K562 (cell line): ENCODE data around the gene DHRS3. TPM values are rescaled to one million over a fixed set of nuclear protein-coding genes. Genes with fewer than 3 reads are reported as not detected.

Source experiments
- HNRNPK ChIP-seq: fragments of 200-400 bp; formaldehyde crosslinking; IDR thresholded peaks from one replicate; pipeline ENCODE4 v1.6.1; 2018; ENCODE audit warnings: mild to moderate bottlenecking, low read depth, low read length; ENCODE audit not compliant: poor library complexity, severe bottlenecking
- MED1 ChIP-seq: sonication (generic); formaldehyde crosslinking; IDR thresholded peaks from 2 replicates; pipeline ENCODE4 v1.8.1; 2023; ENCODE audit warnings: missing genetic modification reagents, borderline replicate concordance
- NR2F6 ChIP-seq: fragments of 450-650 bp; formaldehyde crosslinking; IDR thresholded peaks from 2 replicates; pipeline ENCODE4 v1.4.0; 2020; ENCODE audit warnings: mild to moderate bottlenecking
- PCBP2 ChIP-seq: fragments of 200-400 bp; formaldehyde crosslinking; IDR thresholded peaks from 2 replicates; pipeline ENCODE4 v1.6.1; 2018; ENCODE audit warnings: low read length, low read depth, mild to moderate bottlenecking, moderate library complexity; ENCODE audit not compliant: poor library complexity, severe bottlenecking
- polyA plus RNA-seq, 8 experiments: library from polyadenylated mRNA; depleted of rRNA in 4 of 8; stranded (reverse) in 5 of 8; unstranded in 3 of 8; fragments of >200 nt; fragmentation: Nextera tagmentation in 2 of 8; fragmentation: Illumina TruSeq in 1 of 8; extraction: Ambion mirVana in 2 of 8; extraction: Trizol in 1 of 8; gene quantifications; 2 replicates each; pipeline versions ENCODE4 v1.2.1 to v1.2.3, GENCODE V29; 2011 to 2014; ENCODE audit warnings: inconsistent platforms in 1 of 8, missing spikeins in 1 of 8
- total RNA-seq, 7 experiments: library from RNA; depleted of rRNA in 6 of 7; stranded (reverse); fragments of >200 nt in 6 of 7; fragmentation: Illumina TruSeq in 2 of 7; extraction: Trizol in 2 of 7; gene quantifications; 2 replicates each; pipeline versions ENCODE4 v1.2.1 to v1.2.3, GENCODE V29; 2011 to 2021; ENCODE audit warnings: low replicate concordance in 1 of 7
- TF ChIP-seq, protein P1 (sequence below), 2 experiments: fragments of 450-650 bp in 1 of 2; sonication (generic) in 1 of 2; formaldehyde crosslinking; conservative IDR thresholded peaks; 2 replicates each; pipeline versions ENCODE4 v1.4.0 to v1.8.1; 2020 to 2022; ENCODE audit warnings: mild to moderate bottlenecking in 1 of 2, missing genetic modification reagents in 1 of 2
- TF ChIP-seq, protein P2 (sequence below): IDR thresholded peaks from 3 replicates; pipeline ENCODE4 v1.6.1; 2011; ENCODE audit warnings: borderline replicate concordance, mild to moderate bottlenecking, moderate library complexity; ENCODE audit not compliant: insufficient read length; ENCODE audit errors: extremely low read depth
- TF ChIP-seq, protein P3 (sequence below), 2 experiments: fragments of 450-650 bp; IDR thresholded peaks; 2 replicates each; pipeline ENCODE4 v1.6.1; 2018; ENCODE audit warnings: mild to moderate bottlenecking in 2 of 2, low read depth in 1 of 2; ENCODE audit not compliant: partially characterized antibody in 2 of 2
- TF ChIP-seq, protein P4 (sequence below): fragments of 250-450 bp; sonication (Bioruptor Pico); IDR thresholded peaks from 2 replicates; pipeline ENCODE4 v1.9.0; 2021; ENCODE audit warnings: mild to moderate bottlenecking

DHRS3 gene
- total and polyA plus RNA-seq, 9 of the 15 experiments (the other 6 are each of a cell fraction or from before 2014, with no cell fraction given), result 21.0 to 116 (median 58.7) TPM

DNA sequence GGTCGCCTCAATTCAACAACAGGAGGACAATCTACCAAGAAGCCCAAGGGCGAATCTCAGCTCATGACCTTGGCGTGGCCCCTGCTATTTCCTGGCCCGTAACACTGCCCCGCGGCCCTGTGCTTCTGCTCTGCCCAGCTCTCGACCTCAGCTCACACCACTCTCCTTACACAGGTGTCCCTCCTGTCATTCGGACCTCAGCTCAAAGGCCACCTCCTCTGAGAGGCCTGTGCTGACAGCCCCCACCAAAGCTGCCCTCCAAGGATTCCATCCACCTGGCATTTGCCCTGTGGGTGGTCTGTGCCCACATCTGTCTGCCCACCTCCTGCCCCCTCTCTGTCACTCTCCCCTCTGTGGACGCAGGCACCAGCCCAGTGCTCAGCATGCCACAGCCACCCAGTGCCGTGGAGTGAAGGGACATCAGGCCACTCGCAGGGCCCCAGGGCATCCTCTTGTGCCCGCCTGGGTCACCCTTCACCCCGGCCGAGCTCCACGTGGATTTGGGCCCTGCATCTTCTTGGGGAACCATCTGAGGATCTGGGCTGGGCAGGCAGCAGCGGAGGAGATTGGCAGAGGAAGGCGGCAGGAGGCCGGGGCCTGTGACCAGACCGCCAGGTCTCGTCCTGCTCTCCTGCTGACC, 70.3 kb downstream of the DHRS3 start (continued):
- TF ChIP-seq, protein P1, sequence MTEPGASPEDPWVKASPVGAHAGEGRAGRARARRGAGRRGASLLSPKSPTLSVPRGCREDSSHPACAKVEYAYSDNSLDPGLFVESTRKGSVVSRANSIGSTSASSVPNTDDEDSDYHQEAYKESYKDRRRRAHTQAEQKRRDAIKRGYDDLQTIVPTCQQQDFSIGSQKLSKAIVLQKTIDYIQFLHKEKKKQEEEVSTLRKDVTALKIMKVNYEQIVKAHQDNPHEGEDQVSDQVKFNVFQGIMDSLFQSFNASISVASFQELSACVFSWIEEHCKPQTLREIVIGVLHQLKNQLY (CRISPR knock-in tag; conservative IDR thresholded peaks at IDR 0.05), result no peak
- TF ChIP-seq, protein P2, sequence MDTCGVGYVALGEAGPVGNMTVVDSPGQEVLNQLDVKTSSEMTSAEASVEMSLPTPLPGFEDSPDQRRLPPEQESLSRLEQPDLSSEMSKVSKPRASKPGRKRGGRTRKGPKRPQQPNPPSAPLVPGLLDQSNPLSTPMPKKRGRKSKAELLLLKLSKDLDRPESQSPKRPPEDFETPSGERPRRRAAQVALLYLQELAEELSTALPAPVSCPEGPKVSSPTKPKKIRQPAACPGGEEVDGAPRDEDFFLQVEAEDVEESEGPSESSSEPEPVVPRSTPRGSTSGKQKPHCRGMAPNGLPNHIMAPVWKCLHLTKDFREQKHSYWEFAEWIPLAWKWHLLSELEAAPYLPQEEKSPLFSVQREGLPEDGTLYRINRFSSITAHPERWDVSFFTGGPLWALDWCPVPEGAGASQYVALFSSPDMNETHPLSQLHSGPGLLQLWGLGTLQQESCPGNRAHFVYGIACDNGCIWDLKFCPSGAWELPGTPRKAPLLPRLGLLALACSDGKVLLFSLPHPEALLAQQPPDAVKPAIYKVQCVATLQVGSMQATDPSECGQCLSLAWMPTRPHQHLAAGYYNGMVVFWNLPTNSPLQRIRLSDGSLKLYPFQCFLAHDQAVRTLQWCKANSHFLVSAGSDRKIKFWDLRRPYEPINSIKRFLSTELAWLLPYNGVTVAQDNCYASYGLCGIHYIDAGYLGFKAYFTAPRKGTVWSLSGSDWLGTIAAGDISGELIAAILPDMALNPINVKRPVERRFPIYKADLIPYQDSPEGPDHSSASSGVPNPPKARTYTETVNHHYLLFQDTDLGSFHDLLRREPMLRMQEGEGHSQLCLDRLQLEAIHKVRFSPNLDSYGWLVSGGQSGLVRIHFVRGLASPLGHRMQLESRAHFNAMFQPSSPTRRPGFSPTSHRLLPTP, result no peak
- TF ChIP-seq PCBP2, result no peak
- TF ChIP-seq, protein P3, sequence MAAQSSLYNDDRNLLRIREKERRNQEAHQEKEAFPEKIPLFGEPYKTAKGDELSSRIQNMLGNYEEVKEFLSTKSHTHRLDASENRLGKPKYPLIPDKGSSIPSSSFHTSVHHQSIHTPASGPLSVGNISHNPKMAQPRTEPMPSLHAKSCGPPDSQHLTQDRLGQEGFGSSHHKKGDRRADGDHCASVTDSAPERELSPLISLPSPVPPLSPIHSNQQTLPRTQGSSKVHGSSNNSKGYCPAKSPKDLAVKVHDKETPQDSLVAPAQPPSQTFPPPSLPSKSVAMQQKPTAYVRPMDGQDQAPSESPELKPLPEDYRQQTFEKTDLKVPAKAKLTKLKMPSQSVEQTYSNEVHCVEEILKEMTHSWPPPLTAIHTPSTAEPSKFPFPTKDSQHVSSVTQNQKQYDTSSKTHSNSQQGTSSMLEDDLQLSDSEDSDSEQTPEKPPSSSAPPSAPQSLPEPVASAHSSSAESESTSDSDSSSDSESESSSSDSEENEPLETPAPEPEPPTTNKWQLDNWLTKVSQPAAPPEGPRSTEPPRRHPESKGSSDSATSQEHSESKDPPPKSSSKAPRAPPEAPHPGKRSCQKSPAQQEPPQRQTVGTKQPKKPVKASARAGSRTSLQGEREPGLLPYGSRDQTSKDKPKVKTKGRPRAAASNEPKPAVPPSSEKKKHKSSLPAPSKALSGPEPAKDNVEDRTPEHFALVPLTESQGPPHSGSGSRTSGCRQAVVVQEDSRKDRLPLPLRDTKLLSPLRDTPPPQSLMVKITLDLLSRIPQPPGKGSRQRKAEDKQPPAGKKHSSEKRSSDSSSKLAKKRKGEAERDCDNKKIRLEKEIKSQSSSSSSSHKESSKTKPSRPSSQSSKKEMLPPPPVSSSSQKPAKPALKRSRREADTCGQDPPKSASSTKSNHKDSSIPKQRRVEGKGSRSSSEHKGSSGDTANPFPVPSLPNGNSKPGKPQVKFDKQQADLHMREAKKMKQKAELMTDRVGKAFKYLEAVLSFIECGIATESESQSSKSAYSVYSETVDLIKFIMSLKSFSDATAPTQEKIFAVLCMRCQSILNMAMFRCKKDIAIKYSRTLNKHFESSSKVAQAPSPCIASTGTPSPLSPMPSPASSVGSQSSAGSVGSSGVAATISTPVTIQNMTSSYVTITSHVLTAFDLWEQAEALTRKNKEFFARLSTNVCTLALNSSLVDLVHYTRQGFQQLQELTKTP (IDR thresholded peaks at IDR 0.05; ENCODE audit: low read depth in 1 of 2, partially characterized antibody in 2 of 2), result no peak
- TF ChIP-seq, protein P4, sequence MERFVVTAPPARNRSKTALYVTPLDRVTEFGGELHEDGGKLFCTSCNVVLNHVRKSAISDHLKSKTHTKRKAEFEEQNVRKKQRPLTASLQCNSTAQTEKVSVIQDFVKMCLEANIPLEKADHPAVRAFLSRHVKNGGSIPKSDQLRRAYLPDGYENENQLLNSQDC (CRISPR knock-in tag), result no peak
- no peak for TF ChIP-seq NR2F6 (CRISPR knock-in tag)
- TF ChIP-seq HNRNPK, result no peak
- no peak for TF ChIP-seq MED1 (CRISPR knock-in tag)
